ENCODE measurements around the gene CNGB1.

The CNGB1 gene

GRCh38 chr16:57910696-57911095, 60.2 kb downstream of the CNGB1 start:
- ATAC-seq (ENCODE audit: insufficient read depth, low read depth) (no peak), DNase-seq (no peak)
- Histone ChIP-seq H4K20me1 (ENCODE audit: insufficient read depth, low read length) (no peaks in the 10 kb centered on the region; the same call in 1 of the 2 replicates), H3K27ac (ENCODE audit: low read length) (no peak overlapping the region), H3K4me2 (ENCODE audit: insufficient read depth, low read length) (no peak overlapping the region), H3K4me3 (ENCODE audit: low read depth in 1 of 2, low read length in 2 of 2) (no peak overlapping the region), H3K9ac (ENCODE audit: low read depth, low read length) (no peak overlapping the region), H3K9me3 (ENCODE audit: insufficient read depth, low read length, severe bottlenecking) (no peaks in the 10 kb centered on the region), H3K36me3 (ENCODE audit: insufficient read depth, low read length) (no peaks in the 10 kb centered on the region), H3K4me1 (ENCODE audit: insufficient read depth, low read length) (no peaks in the 10 kb centered on the region), H3K27me3 (ENCODE audit: insufficient read depth, low read length, poor library complexity) (peaks cover 9% of the 10 kb centered on the region), H2AFZ (ENCODE audit: low read depth, low read length) (no peak overlapping the region), H3K79me2 (ENCODE audit: insufficient read depth, low read length) (no peaks in the 10 kb centered on the region)
- no peak for TF ChIP-seq EZH2 (IDR thresholded peaks at IDR 0.05; ENCODE audit: borderline replicate concordance, low read depth, low read length, severe bottlenecking)
- TF ChIP-seq, protein P1, sequence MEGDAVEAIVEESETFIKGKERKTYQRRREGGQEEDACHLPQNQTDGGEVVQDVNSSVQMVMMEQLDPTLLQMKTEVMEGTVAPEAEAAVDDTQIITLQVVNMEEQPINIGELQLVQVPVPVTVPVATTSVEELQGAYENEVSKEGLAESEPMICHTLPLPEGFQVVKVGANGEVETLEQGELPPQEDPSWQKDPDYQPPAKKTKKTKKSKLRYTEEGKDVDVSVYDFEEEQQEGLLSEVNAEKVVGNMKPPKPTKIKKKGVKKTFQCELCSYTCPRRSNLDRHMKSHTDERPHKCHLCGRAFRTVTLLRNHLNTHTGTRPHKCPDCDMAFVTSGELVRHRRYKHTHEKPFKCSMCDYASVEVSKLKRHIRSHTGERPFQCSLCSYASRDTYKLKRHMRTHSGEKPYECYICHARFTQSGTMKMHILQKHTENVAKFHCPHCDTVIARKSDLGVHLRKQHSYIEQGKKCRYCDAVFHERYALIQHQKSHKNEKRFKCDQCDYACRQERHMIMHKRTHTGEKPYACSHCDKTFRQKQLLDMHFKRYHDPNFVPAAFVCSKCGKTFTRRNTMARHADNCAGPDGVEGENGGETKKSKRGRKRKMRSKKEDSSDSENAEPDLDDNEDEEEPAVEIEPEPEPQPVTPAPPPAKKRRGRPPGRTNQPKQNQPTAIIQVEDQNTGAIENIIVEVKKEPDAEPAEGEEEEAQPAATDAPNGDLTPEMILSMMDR (IDR thresholded peaks at IDR 0.05; ENCODE audit: borderline replicate concordance, extremely low read depth, low read length, poor library complexity, severe bottlenecking): no peak

DNA sequence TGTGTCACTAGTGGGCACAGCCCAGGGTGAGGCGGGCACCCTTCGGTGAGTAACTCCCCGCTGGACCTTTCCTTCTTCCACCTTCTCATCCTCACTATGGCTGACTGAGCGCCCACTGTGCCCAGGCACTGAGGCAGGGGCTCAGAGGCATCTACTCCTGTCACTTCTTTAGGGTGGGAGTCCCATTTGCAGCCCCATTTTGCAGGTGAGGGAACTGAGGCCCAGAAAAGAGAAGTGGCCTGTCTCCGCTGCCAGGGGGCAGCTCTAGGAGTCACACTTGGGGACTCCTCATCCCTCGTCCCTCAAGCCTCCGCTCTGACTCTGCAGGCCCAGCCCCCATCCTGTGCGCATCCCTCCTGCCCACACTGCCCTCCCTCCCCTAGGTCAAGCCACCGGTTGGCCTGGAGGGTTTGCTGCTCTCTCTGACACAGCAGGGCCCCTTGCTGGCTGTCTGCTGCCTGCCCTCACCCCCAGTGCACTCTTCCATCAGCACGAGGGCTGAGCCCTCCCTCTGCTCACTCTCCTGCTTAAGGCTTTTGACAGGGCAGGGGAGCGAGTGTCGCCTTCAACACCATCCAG, 62.4 kb downstream of the CNGB1 start:
- Histone ChIP-seq H3K4me2 (ENCODE audit: insufficient read depth, low read length) (no peak overlapping the region), H3K27ac (ENCODE audit: low read length) (no peak overlapping the region), H3K27me3 (ENCODE audit: insufficient read depth, low read length, poor library complexity) (peaks cover 9% of the 10 kb centered on the region), H3K36me3 (ENCODE audit: insufficient read depth, low read length) (no peaks in the 10 kb centered on the region), H3K9ac (ENCODE audit: low read depth, low read length) (no peak overlapping the region), H2AFZ (ENCODE audit: low read depth, low read length) (no peak overlapping the region), H4K20me1 (ENCODE audit: insufficient read depth, low read length) (peaks cover 4% of the 10 kb centered on the region; the same call in 1 of the 2 replicates), H3K79me2 (ENCODE audit: insufficient read depth, low read length) (no peaks in the 10 kb centered on the region), H3K4me1 (ENCODE audit: insufficient read depth, low read length) (no peaks in the 10 kb centered on the region), H3K4me3 (ENCODE audit: low read depth in 1 of 2, low read length in 2 of 2) (no peak overlapping the region), H3K9me3 (ENCODE audit: insufficient read depth, low read length, severe bottlenecking) (no peaks in the 10 kb centered on the region)
- no peak for ATAC-seq (ENCODE audit: insufficient read depth, low read depth)
- no peak for DNase-seq
- no peak for TF ChIP-seq EZH2 (IDR thresholded peaks at IDR 0.05; ENCODE audit: borderline replicate concordance, low read depth, low read length, severe bottlenecking)
- TF ChIP-seq, protein P1 (IDR thresholded peaks at IDR 0.05; ENCODE audit: borderline replicate concordance, extremely low read depth, low read length, poor library complexity, severe bottlenecking): no peak

GRCh38 chr16:57906382-57907316, 64.3 kb downstream of the CNGB1 start:
- Histone ChIP-seq H3K4me1 (ENCODE audit: insufficient read depth, low read length) (no peaks in the 10 kb centered on the region), H3K27ac (ENCODE audit: low read length) (no peak overlapping the region), H3K36me3 (ENCODE audit: insufficient read depth, low read length) (no peaks in the 10 kb centered on the region), H3K9ac (ENCODE audit: low read depth, low read length) (no peak overlapping the region), H3K4me3 (ENCODE audit: low read depth in 1 of 2, low read length in 2 of 2) (no peak overlapping the region), H4K20me1 (ENCODE audit: insufficient read depth, low read length) (peaks cover 4% of the 10 kb centered on the region; the same call in 1 of the 2 replicates), H3K27me3 (ENCODE audit: insufficient read depth, low read length, poor library complexity) (peaks cover 9% of the 10 kb centered on the region), H3K4me2 (ENCODE audit: insufficient read depth, low read length) (no peak overlapping the region), H3K9me3 (ENCODE audit: insufficient read depth, low read length, severe bottlenecking) (no peaks in the 10 kb centered on the region), H3K79me2 (ENCODE audit: insufficient read depth, low read length) (no peaks in the 10 kb centered on the region), H2AFZ (ENCODE audit: low read depth, low read length) (no peak overlapping the region)
- TF ChIP-seq, protein P1 (IDR thresholded peaks at IDR 0.05; ENCODE audit: borderline replicate concordance, extremely low read depth, low read length, poor library complexity, severe bottlenecking): peak; percentile 42
- no peak for TF ChIP-seq EZH2 (IDR thresholded peaks at IDR 0.05; ENCODE audit: borderline replicate concordance, low read depth, low read length, severe bottlenecking)
- DNase-seq (peak; percentile 12), ATAC-seq (ENCODE audit: insufficient read depth, low read depth) (peak; percentile 39; the same call in 1 of the 3 replicates)

All from DND-41 (cell line).